GM19099 (cell line): ENCODE results near the gene PANX2.

Experiments
- POLR2A ChIP-seq: IDR thresholded peaks from 3 replicates; pipeline ENCODE4 v1.6.1; 2011; ENCODE audit warnings: low read depth; ENCODE audit not compliant: insufficient read length; ENCODE audit errors: extremely low read depth

Gene PANX2

DNA sequence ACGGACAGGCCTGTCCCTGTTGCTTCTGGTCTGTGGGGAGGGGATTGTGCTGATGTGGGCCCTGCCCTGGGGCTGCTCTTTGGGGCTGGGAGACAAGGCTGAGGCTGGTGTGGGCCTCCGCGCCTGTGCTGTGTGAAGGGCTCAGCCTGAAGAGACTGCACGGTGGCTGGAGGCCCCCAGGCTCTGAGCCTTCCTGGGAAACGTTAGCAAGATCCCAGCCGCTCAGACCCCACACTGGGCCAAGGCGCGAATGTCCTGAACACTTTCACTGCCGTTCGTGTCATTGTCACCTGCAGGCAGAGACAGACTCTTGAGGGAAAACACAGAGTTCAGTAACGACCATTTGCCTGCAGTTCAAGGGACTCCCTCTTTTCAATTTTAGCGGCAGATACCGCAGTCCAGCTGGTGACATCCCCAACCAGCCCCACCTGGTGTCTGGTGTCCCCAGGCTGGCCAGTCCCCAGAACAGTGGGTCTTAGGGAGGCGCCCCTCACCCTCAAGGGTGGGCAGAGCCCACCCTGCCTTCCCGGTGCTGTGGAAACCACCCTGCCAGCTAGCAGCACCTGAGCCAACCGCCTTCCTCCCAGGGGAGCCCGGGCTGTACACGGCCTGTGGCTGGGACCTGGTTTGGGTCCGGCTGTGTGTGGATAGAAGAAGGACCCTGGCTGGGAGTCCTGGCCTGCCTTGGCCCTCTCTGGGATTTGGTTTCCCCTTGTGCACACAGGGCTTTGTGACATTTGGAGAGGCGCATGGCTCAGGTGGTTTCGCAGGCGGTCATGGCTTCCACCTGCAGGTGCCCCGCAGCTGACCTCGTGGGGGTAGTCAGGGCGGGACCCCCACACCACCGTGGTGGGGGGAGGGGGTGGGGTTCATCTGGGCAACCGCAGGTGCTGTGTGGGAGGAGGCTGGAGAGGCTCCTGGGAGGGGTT is 5.7 kb downstream of the PANX2 start:
- TF ChIP-seq POLR2A = no peak

- no peak for TF ChIP-seq POLR2A
These were observed 6.5 kb downstream of the PANX2 start for GRCh38 chr22:50176850-50177536.

DNA sequence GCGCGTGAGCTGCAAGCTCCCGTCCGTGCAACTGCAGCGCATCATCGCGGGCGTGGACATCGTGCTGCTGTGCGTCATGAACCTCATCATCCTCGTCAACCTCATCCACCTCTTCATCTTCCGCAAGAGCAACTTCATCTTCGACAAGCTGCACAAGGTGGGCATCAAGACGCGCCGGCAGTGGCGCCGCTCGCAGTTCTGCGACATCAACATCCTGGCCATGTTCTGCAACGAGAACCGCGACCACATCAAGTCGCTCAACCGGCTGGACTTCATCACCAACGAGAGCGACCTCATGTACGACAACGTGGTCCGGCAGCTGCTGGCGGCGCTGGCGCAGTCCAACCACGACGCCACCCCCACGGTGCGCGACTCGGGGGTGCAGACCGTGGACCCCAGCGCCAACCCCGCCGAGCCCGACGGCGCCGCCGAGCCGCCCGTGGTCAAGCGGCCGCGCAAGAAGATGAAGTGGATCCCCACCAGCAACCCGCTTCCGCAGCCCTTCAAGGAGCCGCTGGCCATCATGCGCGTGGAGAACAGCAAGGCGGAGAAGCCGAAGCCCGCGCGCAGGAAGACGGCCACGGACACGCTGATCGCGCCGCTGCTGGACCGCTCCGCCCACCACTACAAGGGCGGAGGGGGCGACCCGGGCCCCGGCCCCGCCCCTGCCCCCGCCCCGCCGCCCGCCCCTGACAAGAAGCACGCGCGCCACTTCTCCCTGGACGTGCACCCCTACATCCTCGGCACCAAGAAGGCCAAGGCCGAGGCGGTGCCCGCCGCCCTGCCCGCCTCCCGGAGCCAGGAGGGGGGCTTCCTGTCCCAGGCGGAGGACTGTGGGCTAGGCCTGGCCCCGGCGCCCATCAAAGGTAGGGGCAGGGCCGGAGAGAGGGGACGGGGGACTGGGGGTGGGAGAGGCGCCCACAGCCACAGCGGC is 7.3 kb downstream of the PANX2 start:
- TF ChIP-seq POLR2A = no peak

- no peak for TF ChIP-seq POLR2A
These were observed 7.9 kb downstream of the PANX2 start for GRCh38 chr22:50178471-50178864.

GRCh38 chr22:50178871-50179869 is 8.6 kb downstream of the PANX2 start:
- TF ChIP-seq POLR2A = no peak

- no peak for TF ChIP-seq POLR2A
These were observed 9.6 kb downstream of the PANX2 start for GRCh38 chr22:50179937-50180726.

DNA sequence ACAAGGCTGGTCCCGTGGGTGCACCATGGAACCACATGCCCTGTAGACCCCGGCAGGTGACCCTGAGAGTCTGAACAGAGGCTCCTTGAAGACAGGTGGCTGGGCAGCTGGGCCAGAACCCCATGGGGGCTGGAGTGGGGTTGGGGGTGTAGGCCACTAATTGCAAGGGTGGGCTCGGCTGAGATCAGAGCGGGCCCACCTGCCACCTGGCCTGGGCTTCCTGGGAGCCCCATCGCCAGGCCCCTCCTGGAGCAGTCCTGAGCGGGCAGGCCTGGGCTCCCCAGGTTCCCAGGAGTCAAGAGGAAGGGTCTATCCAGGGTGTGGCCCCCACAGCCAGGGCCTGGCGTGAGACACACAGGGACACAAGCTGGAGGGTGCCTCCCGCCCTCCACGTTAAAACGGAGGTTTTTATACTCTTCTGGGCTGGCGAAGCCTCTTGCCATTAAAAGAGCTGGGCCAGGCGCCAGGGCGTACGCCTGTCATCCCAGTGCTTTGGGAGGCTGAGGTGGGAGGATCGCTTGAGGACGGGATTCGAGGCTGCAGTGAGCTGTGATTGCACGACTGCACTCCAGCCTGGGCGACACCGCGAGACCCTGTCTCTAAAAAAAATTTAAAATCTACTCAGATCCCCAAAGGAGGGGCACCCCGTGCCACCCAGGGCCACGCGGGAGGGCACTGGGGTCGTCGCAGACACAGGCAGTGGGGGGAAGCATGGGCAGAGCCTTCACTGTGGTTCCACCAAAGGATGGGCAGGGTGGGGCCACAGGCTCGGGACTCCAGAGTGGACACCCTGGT is 10.4 kb downstream of the PANX2 start:
- TF ChIP-seq POLR2A = no peak

GRCh38 chr22:50182176-50183081 is 11.9 kb downstream of the PANX2 start:
- TF ChIP-seq POLR2A = no peak

DNA sequence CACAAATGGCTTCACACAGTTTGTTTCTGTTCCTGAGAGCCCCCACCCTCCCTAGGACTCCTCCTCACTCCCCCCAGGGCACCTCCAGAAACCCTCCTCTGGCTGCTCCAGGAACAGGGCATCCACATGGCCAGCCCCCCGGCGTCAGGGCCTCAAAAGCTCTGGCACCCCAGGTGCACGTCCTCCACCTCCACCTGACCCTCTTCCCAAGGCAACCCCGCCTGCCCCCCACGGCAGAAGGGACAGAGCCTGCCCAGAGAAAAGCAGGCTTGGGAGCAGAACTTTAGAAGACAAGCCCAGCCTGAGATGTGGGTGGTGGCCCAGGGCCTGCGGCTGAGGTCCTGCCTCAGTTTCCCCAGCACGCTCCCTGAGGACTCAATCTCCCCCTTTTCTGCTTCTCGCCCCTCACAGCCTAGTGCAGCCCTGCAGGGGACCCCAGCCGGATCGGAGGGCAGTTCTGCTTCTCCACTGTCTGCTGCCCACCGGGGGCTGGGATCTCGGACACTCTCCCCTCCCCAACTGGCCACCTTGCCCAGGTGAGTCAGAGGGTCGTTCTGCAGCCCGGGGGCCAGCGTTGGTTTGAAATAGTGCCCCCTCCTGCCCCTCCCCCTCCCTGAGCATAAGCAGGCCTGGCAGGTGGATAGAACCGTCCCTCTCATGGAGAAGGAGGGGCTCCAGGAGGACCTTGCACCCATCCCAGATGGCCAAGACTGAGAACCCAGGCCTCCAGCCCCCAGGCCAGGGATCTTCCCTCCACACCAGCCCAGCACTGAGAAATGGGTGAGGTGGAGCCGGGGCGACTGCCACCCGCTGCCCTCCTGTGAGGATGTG is 12.8 kb downstream of the PANX2 start:
- no peak for TF ChIP-seq POLR2A

GRCh38 chr22:50184004-50184901 is 13.7 kb downstream of the PANX2 start:
- no peak for TF ChIP-seq POLR2A

DNA sequence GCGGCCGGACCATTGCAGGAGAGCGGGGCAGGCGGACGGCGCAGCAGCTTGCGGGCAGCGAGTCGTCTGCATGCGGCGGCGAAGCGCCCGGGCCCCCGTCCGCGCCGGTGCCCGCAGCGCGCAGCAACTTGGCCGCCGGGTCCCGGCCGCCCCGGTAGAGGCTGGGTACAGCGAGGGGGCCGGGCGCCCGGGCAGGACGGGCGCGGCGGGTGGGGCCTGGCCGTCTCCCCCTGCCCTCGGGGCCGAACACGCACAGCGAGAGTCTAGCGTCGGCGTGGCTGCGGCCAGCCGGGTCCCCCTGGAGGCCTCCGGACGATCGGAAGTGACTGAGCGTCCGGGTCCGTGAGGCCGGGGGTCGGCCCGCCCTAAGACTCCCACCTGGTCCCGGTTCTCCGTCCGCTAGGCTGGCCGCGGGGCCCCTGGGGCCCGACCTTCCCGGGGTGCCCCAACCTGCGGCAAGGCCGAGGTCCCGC is 14.4 kb downstream of the PANX2 start:
- TF ChIP-seq POLR2A = no peak
